ENCODE data around the gene TNFSF15.

DNA sequence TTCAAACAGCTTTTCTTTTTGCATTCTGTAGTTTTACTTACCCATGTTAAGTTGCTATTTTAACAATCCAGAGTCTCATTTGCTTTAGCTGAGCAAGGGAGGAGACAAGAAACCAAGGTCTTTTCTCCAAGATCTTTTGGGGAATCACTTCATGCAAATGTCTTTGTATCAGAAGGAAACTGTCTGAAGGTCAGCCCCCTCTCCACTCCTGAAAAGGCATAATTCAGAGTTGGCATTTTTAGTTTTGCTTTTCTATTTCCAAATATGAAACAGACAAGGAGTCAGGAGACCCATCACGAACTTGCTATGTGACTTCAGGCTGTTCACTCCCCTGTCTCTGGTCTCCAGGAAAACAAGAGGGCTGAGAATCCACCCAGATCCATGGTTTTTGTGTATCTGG, 12.3 kb upstream of the TNFSF15 start:
- TF ChIP-seq CTCF (conservative IDR thresholded peaks at IDR 0.05 in 1 of 2, IDR thresholded peaks at IDR 0.05 in 1 of 2; ENCODE audit: extremely low read depth in 1 of 2, insufficient read depth in 1 of 2, low read depth in 1 of 2, low read length in 2 of 2) = no peak
- no peak for TF ChIP-seq EZH2 (IDR thresholded peaks at IDR 0.05; ENCODE audit: borderline replicate concordance, low read length)

Measured in mammary epithelial cell (primary cell).